ENCODE results near the gene IL12RB1.

Gene IL12RB1

DNA sequence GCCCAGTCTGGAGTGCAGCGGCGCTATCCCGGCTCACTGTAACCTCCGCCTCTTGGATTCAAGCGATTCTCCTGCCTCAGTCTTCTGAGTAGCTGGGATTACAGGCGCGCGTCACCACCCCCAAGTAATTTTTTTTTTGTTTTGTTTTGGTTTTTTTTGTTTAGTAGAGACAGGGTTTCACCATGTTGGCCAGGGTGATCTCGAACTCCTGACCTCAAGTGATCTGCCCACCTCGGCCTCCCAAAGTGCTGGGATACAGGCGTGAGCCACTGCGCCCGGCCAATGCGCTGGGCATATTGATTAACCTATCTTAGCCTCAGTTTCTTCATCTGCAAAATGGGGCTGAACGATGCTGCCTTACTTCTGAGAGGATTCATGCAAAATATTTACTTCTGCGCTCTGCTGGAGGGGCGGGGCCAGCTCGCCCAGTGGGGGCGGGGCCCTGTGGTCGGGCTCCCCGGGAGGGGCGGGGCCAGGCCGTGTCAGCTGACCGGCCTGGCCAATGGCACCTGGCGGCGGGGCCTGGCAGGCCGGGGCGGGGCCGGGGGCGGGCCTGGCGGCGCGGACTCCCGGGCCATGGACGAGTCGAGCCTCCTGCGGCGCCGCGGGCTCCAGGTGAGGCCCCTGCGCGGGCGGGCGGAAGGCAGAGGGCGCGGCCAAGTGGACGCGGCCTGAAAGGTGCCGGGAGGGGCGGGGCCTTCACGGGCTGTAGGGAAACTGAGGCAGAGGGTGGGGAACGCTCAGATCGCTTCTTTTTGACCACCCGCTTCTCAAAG lies 10.7 kb upstream of the IL12RB1 start, which contains the start of gene MAST3:
Gene MAST3 (plus strand): TSS at position 562 of the 776 bp plus-strand sequence. CDS start 15 bp downstream, at position 577.
- H2AFZ ChIP-seq (ENCODE audit: low read depth), result peak within 1 kb of the TSS; percentile 44; the same call in 1 of the 2 replicates
- no peaks in the 10 kb centered on the region for H3K36me3 ChIP-seq (ENCODE audit: insufficient read depth)
- H3K79me2 ChIP-seq (ENCODE audit: insufficient read depth, low read depth), result no peaks in the 10 kb centered on the region
- no peak within 1 kb of the TSS for H3K4me3 ChIP-seq (IDR thresholded peaks at IDR 0.05; ENCODE audit: insufficient read depth, low read depth, low read length)
- H3K27ac ChIP-seq, result no peak within 1 kb of the TSS
- H4K20me1 ChIP-seq (ENCODE audit: insufficient read depth), result no peaks in the 10 kb centered on the region
- H3K27me3 ChIP-seq (ENCODE audit: insufficient read depth, low read depth), result peaks cover 15% of the 10 kb centered on the region; the same call in 1 of the 2 replicates
- TF ChIP-seq, protein P1, sequence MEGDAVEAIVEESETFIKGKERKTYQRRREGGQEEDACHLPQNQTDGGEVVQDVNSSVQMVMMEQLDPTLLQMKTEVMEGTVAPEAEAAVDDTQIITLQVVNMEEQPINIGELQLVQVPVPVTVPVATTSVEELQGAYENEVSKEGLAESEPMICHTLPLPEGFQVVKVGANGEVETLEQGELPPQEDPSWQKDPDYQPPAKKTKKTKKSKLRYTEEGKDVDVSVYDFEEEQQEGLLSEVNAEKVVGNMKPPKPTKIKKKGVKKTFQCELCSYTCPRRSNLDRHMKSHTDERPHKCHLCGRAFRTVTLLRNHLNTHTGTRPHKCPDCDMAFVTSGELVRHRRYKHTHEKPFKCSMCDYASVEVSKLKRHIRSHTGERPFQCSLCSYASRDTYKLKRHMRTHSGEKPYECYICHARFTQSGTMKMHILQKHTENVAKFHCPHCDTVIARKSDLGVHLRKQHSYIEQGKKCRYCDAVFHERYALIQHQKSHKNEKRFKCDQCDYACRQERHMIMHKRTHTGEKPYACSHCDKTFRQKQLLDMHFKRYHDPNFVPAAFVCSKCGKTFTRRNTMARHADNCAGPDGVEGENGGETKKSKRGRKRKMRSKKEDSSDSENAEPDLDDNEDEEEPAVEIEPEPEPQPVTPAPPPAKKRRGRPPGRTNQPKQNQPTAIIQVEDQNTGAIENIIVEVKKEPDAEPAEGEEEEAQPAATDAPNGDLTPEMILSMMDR (conservative IDR thresholded peaks at IDR 0.05; ENCODE audit: low read depth, low read length), result no peak
- no peak within 1 kb of the TSS for H3K9ac ChIP-seq
- peaks cover 25% of the 10 kb centered on the region for H3K4me1 ChIP-seq (ENCODE audit: low read depth, poor library complexity, severe bottlenecking)
- H3K4me2 ChIP-seq, result peak within 1 kb of the TSS; percentile 86

DNA sequence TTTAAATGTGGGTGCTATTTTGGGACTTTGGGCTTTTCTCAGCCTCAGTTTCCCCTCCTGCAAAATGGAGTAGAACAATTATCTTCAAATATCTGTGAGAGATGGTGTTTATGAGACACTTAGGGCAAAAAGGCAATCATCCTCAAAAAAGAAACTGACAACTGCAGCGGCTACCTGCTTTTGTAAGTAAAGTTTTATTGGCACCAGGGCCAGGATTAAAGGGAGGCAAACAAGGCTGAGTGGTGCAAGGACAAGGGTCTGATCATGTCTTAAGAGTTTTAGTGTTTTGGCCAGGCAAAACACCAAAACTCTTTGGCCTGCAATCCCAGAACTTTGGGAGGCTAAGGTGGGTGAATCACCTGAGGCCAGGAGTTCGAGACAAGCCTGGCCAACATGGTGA lies 9.5 kb upstream of the IL12RB1 start:
- Histone ChIP-seq H3K4me2 (no peak overlapping the region), H3K4me1 (ENCODE audit: low read depth, poor library complexity, severe bottlenecking) (peaks cover 25% of the 10 kb centered on the region), H3K9ac (no peak overlapping the region), H3K36me3 (ENCODE audit: insufficient read depth) (no peaks in the 10 kb centered on the region), H2AFZ (ENCODE audit: low read depth) (no peak overlapping the region), H3K4me3 (IDR thresholded peaks at IDR 0.05; ENCODE audit: insufficient read depth, low read depth, low read length) (no peak overlapping the region), H3K27me3 (ENCODE audit: insufficient read depth, low read depth) (peaks cover 15% of the 10 kb centered on the region; the same call in 1 of the 2 replicates), H4K20me1 (ENCODE audit: insufficient read depth) (no peaks in the 10 kb centered on the region), H3K27ac (no peak overlapping the region), H3K79me2 (ENCODE audit: insufficient read depth, low read depth) (no peaks in the 10 kb centered on the region)
- TF ChIP-seq, protein P1 (conservative IDR thresholded peaks at IDR 0.05; ENCODE audit: low read depth, low read length), result no peak

DNA sequence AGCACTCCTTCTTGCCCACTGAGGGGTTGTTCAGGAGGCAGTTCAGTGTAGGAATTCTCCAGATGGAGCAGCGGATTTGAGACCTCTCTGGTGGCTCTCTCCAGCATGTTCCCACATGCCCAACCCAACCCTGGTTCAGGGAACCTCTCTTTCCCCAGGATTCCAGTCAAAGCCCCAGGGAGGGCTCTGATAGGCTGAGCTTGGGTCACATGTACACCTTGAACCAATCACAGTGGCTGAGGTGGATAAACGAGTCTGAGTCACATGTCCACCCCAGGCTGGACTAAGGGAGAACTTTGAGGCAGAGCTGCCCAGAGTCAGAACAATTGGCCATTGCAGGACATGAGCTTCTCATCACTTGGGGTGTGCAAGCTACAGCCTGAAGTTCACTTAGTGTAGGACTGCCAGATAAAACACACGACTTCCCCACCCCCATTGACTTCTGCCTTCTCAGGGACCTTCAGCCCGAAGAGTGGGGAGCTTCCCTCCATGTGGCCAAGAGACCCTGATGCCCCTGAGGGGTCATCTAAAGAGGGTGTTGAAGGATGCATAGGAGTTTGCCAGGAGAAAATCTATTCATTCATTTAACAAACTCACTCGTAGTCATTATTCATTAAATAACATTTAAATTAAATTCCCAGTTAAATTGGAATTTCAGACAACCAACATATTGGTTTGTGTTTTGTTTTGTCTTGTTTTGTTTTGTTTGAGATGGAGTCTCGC lies 6.9 kb upstream of the IL12RB1 start:
- Histone ChIP-seq H3K79me2 (ENCODE audit: insufficient read depth, low read depth) (no peaks in the 10 kb centered on the region), H3K4me3 (IDR thresholded peaks at IDR 0.05; ENCODE audit: insufficient read depth, low read depth, low read length) (no peak overlapping the region), H4K20me1 (ENCODE audit: insufficient read depth) (no peaks in the 10 kb centered on the region), H3K27me3 (ENCODE audit: insufficient read depth, low read depth) (peaks cover under 1% of the 10 kb centered on the region; the same call in 1 of the 2 replicates), H3K4me2 (no peak overlapping the region), H3K4me1 (ENCODE audit: low read depth, poor library complexity, severe bottlenecking) (peaks cover 13% of the 10 kb centered on the region), H3K36me3 (ENCODE audit: insufficient read depth) (no peaks in the 10 kb centered on the region), H3K27ac (no peak overlapping the region), H3K9ac (no peak overlapping the region), H2AFZ (ENCODE audit: low read depth) (peak overlapping the region; percentile 28; the same call in 1 of the 2 replicates)
- TF ChIP-seq, protein P1 (conservative IDR thresholded peaks at IDR 0.05; ENCODE audit: low read depth, low read length), result no peak

DNA sequence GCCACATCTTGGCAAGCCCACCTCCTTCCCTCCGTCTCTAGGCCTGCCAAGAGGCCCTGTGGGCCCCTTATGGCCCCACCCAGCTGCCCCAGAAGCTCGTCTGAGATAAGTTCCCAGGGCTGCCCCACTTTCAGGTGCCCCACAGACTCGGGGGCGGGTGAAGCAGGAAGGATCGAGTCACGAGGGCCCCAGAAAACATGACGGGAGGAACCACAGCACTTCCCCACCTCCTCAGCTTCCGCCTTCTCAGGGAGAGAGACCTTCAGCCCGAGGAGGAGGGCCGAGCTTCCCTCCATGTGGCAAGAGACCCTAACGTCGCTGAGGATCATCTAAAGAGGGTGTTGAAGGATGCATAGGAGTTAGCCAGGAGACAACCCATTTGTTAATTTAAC lies 4.5 kb upstream of the IL12RB1 start:
- H3K9ac ChIP-seq, result no peak overlapping the region
- TF ChIP-seq, protein P1 (conservative IDR thresholded peaks at IDR 0.05; ENCODE audit: low read depth, low read length), result no peak
- no peaks in the 10 kb centered on the region for H4K20me1 ChIP-seq (ENCODE audit: insufficient read depth)
- no peak overlapping the region for H2AFZ ChIP-seq (ENCODE audit: low read depth)
- no peak overlapping the region for H3K4me2 ChIP-seq
- H3K4me3 ChIP-seq (IDR thresholded peaks at IDR 0.05; ENCODE audit: insufficient read depth, low read depth, low read length), result no peak overlapping the region
- peaks cover 9% of the 10 kb centered on the region for H3K4me1 ChIP-seq (ENCODE audit: low read depth, poor library complexity, severe bottlenecking)
- no peaks in the 10 kb centered on the region for H3K27me3 ChIP-seq (ENCODE audit: insufficient read depth, low read depth)
- H3K27ac ChIP-seq, result no peak overlapping the region
- no peaks in the 10 kb centered on the region for H3K79me2 ChIP-seq (ENCODE audit: insufficient read depth, low read depth)
- no peaks in the 10 kb centered on the region for H3K36me3 ChIP-seq (ENCODE audit: insufficient read depth)

Measured in KMS-11 (cell line).